ENCODE measurements around the gene RARG.

DNA sequence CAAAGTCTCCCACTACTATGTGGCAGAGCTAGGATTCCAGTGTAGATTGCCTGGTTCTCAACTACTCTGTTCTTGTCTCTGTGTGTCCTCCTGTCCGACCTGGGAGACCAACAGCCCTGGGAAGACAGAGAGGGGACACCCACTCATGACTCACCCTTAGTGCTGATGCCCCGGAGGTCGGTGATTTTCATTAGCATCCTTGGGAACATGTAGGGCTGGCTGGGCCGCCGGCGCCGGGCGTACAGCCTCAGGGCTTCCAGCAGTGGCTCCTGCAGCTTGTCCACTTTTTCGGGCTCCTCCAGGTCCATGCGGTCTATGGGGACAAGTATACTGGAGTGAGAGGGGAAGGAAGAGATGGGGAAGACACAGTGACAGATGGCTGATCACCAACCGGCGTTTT is 19.1 kb downstream of the RARG start:
- TF ChIP-seq, protein P1, sequence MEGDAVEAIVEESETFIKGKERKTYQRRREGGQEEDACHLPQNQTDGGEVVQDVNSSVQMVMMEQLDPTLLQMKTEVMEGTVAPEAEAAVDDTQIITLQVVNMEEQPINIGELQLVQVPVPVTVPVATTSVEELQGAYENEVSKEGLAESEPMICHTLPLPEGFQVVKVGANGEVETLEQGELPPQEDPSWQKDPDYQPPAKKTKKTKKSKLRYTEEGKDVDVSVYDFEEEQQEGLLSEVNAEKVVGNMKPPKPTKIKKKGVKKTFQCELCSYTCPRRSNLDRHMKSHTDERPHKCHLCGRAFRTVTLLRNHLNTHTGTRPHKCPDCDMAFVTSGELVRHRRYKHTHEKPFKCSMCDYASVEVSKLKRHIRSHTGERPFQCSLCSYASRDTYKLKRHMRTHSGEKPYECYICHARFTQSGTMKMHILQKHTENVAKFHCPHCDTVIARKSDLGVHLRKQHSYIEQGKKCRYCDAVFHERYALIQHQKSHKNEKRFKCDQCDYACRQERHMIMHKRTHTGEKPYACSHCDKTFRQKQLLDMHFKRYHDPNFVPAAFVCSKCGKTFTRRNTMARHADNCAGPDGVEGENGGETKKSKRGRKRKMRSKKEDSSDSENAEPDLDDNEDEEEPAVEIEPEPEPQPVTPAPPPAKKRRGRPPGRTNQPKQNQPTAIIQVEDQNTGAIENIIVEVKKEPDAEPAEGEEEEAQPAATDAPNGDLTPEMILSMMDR (IDR thresholded peaks at IDR 0.05; ENCODE audit: insufficient read depth, low read depth, low read length) = no peak
- TF ChIP-seq EZH2 (IDR thresholded peaks at IDR 0.05; ENCODE audit: insufficient read depth, low read length) = no peak

Data from astrocyte (in vitro differentiated cells and primary cell).